ENCODE measurements around the gene DEPDC5. TPM values are rescaled to one million over a fixed set of nuclear protein-coding genes. Genes with fewer than 3 reads are reported as not detected.

Gene DEPDC5
- total and polyA plus RNA-seq, 10 of the 15 experiments (the other 5 are each of a cell fraction or from before 2014, with no cell fraction given): 3.0 to 38.9 (median 22.8) TPM

GRCh38 chr22:31872209-31872608 is 118.4 kb downstream of the DEPDC5 start:
- CTCF ChIA-PET: interaction anchor here (0.8 to 3.5 kb wide), 5 partner anchors 75 to 207 kb away, joined by 3 to 12 read pairs (median 4); no protein-coding TSS in a partner anchor
- H3K36me3 ChIP-seq (ENCODE audit: control insufficient read depth in 2 of 2, insufficient read depth in 2 of 2, low read length in 1 of 2): peaks cover 5 to 18% of the 10 kb centered on the region in 2 experiments; a peak in 3 of 4 replicates
- ATAC-seq (peak; percentile 52; the same call in 2 of the 3 replicates), FAIRE-seq (no peak), DNase-seq (ENCODE audit: low read depth, low spot score) (no peak)
- no peak overlapping the region for H3K4me3 ChIP-seq
- POLR2A ChIA-PET: interaction anchor here (0.7 kb wide), 1 partner anchor 75 kb away, joined by 3 read pairs; no protein-coding TSS in a partner anchor
- no peak overlapping the region for H2AFZ ChIP-seq (ENCODE audit: control insufficient read depth, low read depth, low read length)
- in situ Hi-C loops (cut with MboI) (no loop called here), intact Hi-C loops (cut with micrococcal nuclease; ENCODE audit: unreplicated experiment) (no loop called here)
- no peaks in the 10 kb centered on the region for H3K79me2 ChIP-seq (ENCODE audit: control insufficient read depth, insufficient read depth, low read length)
- 81% methylated on average over 4 of the region's 4 CpGs for WGBS (ENCODE audit: insufficient coverage, insufficient replicate concordance, low lambda C conversion rate, missing lambda C conversion rate)
- H3K27me3 ChIP-seq (replicated peaks in 1 of 2; ENCODE audit: control insufficient read depth in 2 of 2, insufficient read depth in 2 of 2, low read length in 1 of 2): no peaks in the 10 kb centered on the region
- TF ChIP-seq CHD1 (IDR thresholded peaks at IDR 0.05; ENCODE audit: low read depth, low read length) (no peak), PAX5 (IDR thresholded peaks at IDR 0.05; ENCODE audit: borderline replicate concordance, low read depth, low read length) (no peak), CHD2 (IDR thresholded peaks at IDR 0.05; ENCODE audit: borderline replicate concordance, low read depth, low read length) (no peak), RFX5 (IDR thresholded peaks at IDR 0.05; ENCODE audit: low read depth, low read length) (no peak), POLR2AphosphoS5 (IDR thresholded peaks at IDR 0.05; ENCODE audit: low read length) (no peak), NR2C1 (IDR thresholded peaks at IDR 0.05) (no peak), ZNF217 (IDR thresholded peaks at IDR 0.05) (no peak), CREB1 (IDR thresholded peaks at IDR 0.05; ENCODE audit: low read depth) (no peak), SUPT20H (IDR thresholded peaks at IDR 0.05; ENCODE audit: borderline replicate concordance, control insufficient read depth, low read depth, low read length) (no peak), BMI1 (IDR thresholded peaks at IDR 0.05; ENCODE audit: borderline replicate concordance) (no peak), RAD21 (IDR thresholded peaks at IDR 0.05; ENCODE audit: insufficient read depth, low read depth, low read length) (peak; percentile 49), RBBP5 (conservative IDR thresholded peaks at IDR 0.05) (no peak), SMAD5 (IDR thresholded peaks at IDR 0.05; ENCODE audit: low read depth) (no peak), SMC3 (IDR thresholded peaks at IDR 0.05; ENCODE audit: borderline replicate concordance, low read length) (peak; percentile 38; the same call in 1 of the 2 replicates), HDGF (IDR thresholded peaks at IDR 0.05) (no peak), TCF3 (IDR thresholded peaks at IDR 0.05; ENCODE audit: borderline replicate concordance, insufficient read depth, low read depth, low read length) (no peak), SRF (IDR thresholded peaks at IDR 0.05; ENCODE audit: low read depth in 2 of 2, low read length in 2 of 2) (no peak)
- TF ChIP-seq, protein P1, sequence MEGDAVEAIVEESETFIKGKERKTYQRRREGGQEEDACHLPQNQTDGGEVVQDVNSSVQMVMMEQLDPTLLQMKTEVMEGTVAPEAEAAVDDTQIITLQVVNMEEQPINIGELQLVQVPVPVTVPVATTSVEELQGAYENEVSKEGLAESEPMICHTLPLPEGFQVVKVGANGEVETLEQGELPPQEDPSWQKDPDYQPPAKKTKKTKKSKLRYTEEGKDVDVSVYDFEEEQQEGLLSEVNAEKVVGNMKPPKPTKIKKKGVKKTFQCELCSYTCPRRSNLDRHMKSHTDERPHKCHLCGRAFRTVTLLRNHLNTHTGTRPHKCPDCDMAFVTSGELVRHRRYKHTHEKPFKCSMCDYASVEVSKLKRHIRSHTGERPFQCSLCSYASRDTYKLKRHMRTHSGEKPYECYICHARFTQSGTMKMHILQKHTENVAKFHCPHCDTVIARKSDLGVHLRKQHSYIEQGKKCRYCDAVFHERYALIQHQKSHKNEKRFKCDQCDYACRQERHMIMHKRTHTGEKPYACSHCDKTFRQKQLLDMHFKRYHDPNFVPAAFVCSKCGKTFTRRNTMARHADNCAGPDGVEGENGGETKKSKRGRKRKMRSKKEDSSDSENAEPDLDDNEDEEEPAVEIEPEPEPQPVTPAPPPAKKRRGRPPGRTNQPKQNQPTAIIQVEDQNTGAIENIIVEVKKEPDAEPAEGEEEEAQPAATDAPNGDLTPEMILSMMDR (IDR thresholded peaks at IDR 0.05 in 2 of 3, conservative IDR thresholded peaks at IDR 0.05 in 1 of 3; ENCODE audit: control insufficient read depth in 2 of 3, extremely low read depth in 1 of 3, insufficient read depth in 1 of 3, low read depth in 3 of 3, low read length in 3 of 3): peak; percentile 8 to 30 (median 13); a peak in 2 of 6 replicates
- H3K9me3 ChIP-seq (replicated peaks; ENCODE audit: control insufficient read depth, insufficient read depth, low read length): no peaks in the 10 kb centered on the region
- no peaks in the 10 kb centered on the region for H4K20me1 ChIP-seq (ENCODE audit: control insufficient read depth, insufficient read depth)
- no TSS peak for BruUV-seq (replicated peaks)
- RAD21 ChIA-PET (ENCODE audit: unreplicated experiment): interaction anchor here (2.0 kb wide), 1 partner anchor 75 kb away, joined by 5 read pairs; no protein-coding TSS in a partner anchor
- H3K4me2 ChIP-seq (ENCODE audit: control insufficient read depth, insufficient read depth): no peak overlapping the region
- no peaks in the 10 kb centered on the region; the same call in 1 of the 2 replicates for H3K4me1 ChIP-seq (ENCODE audit: control insufficient read depth, insufficient read depth, low read length)
- SMC1A ChIA-PET (ENCODE audit: uncharacterized antibody, unreplicated experiment): interaction anchor here (0.5 to 2.0 kb wide), 5 partner anchors 71 to 207 kb away, joined by 3 to 14 read pairs (median 4); no protein-coding TSS in a partner anchor
- H3K9ac ChIP-seq (ENCODE audit: control insufficient read depth, insufficient read depth, low read length): no peak overlapping the region
- H3K27ac ChIP-seq (ENCODE audit: control insufficient read depth, insufficient read depth): no peak overlapping the region
